ENCODE data around the gene LSM14A.

GRCh38 chr19:34214040-34214439 lies 41.7 kb downstream of the LSM14A start:
- TF ChIP-seq, protein P1, sequence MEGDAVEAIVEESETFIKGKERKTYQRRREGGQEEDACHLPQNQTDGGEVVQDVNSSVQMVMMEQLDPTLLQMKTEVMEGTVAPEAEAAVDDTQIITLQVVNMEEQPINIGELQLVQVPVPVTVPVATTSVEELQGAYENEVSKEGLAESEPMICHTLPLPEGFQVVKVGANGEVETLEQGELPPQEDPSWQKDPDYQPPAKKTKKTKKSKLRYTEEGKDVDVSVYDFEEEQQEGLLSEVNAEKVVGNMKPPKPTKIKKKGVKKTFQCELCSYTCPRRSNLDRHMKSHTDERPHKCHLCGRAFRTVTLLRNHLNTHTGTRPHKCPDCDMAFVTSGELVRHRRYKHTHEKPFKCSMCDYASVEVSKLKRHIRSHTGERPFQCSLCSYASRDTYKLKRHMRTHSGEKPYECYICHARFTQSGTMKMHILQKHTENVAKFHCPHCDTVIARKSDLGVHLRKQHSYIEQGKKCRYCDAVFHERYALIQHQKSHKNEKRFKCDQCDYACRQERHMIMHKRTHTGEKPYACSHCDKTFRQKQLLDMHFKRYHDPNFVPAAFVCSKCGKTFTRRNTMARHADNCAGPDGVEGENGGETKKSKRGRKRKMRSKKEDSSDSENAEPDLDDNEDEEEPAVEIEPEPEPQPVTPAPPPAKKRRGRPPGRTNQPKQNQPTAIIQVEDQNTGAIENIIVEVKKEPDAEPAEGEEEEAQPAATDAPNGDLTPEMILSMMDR (IDR thresholded peaks at IDR 0.05): no peak
- TF ChIP-seq, protein P2, sequence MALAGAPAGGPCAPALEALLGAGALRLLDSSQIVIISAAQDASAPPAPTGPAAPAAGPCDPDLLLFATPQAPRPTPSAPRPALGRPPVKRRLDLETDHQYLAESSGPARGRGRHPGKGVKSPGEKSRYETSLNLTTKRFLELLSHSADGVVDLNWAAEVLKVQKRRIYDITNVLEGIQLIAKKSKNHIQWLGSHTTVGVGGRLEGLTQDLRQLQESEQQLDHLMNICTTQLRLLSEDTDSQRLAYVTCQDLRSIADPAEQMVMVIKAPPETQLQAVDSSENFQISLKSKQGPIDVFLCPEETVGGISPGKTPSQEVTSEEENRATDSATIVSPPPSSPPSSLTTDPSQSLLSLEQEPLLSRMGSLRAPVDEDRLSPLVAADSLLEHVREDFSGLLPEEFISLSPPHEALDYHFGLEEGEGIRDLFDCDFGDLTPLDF (CRISPR knock-in tag; IDR thresholded peaks at IDR 0.05): no peak
- TF ChIP-seq, protein P3, sequence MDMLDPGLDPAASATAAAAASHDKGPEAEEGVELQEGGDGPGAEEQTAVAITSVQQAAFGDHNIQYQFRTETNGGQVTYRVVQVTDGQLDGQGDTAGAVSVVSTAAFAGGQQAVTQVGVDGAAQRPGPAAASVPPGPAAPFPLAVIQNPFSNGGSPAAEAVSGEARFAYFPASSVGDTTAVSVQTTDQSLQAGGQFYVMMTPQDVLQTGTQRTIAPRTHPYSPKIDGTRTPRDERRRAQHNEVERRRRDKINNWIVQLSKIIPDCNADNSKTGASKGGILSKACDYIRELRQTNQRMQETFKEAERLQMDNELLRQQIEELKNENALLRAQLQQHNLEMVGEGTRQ (CRISPR knock-in tag; IDR thresholded peaks at IDR 0.05): no peak
- no peak for TF ChIP-seq ZNF138 (CRISPR knock-in tag; conservative IDR thresholded peaks at IDR 0.05)
- TF ChIP-seq ZNF232 (CRISPR knock-in tag; IDR thresholded peaks at IDR 0.05): no peak
- TF ChIP-seq CREB1 (CRISPR knock-in tag; IDR thresholded peaks at IDR 0.05): no peak
- TF ChIP-seq ETV6 (CRISPR knock-in tag; IDR thresholded peaks at IDR 0.05): no peak
- TF ChIP-seq JUN (CRISPR knock-in tag; IDR thresholded peaks at IDR 0.05): no peak
